Aorta (tissue), 5 donors: ENCODE results near the gene ASCC1. TPM values are rescaled to one million over a fixed set of nuclear protein-coding genes. Genes with fewer than 3 reads are reported as not detected.

Source experiments
- ATAC-seq: fragments of 200-7000 bp; cut with Tn5 transposase; one replicate; pipeline ENCODE4 v1.9.1; 2022; ENCODE audit warnings: moderate library complexity; ENCODE audit not compliant: low FRiP score
- DNase-seq, 2 donors: peaks; one replicate each; pipeline ENCODE4 v3.0.0-alpha.2; 2020
- H3K27ac ChIP-seq, 2 donors: one replicate each; pipeline ENCODE4 v1.5.1; 2013; ENCODE audit warnings: low read length in 2 of 2, mild to moderate bottlenecking in 2 of 2, moderate library complexity in 2 of 2, control low read depth in 1 of 2, inconsistent platforms in 1 of 2, low read depth in 1 of 2
- H3K27me3 ChIP-seq, 2 donors: one replicate each; pipeline ENCODE4 v1.6.1; 2013; ENCODE audit warnings: control low read depth in 1 of 2, low read length in 1 of 2, mild to moderate bottlenecking in 1 of 2, moderate library complexity in 1 of 2; ENCODE audit not compliant: insufficient read depth in 2 of 2, control insufficient read depth in 1 of 2
- H3K36me3 ChIP-seq, 2 donors: one replicate each; pipeline ENCODE4 v1.6.1; 2013; ENCODE audit warnings: control low read depth in 1 of 2, low read length in 1 of 2, mild to moderate bottlenecking in 1 of 2; ENCODE audit not compliant: insufficient read depth in 2 of 2, control insufficient read depth in 1 of 2
- H3K4me1 ChIP-seq, 2 donors: one replicate each; pipeline ENCODE4 v1.6.1; 2013; ENCODE audit warnings: low read length in 2 of 2, control low read depth in 1 of 2, mild to moderate bottlenecking in 1 of 2, moderate library complexity in 1 of 2; ENCODE audit not compliant: insufficient read depth in 2 of 2, control insufficient read depth in 1 of 2
- H3K4me3 ChIP-seq, 2 donors: one replicate each; pipeline ENCODE4 v1.5.1; 2013; ENCODE audit warnings: low read length in 2 of 2, control low read depth in 1 of 2, mild to moderate bottlenecking in 1 of 2
- H3K9me3 ChIP-seq: one replicate; pipeline ENCODE4 v1.6.1; 2013; ENCODE audit warnings: mild to moderate bottlenecking, low read length; ENCODE audit not compliant: control insufficient read depth
- WGBS, 2 donors: extraction: QIAGEN DNeasy Blood & Tissue Kit; methylation state at CpG; one replicate each; pipeline ENCODE4 v1.1.7; 2013; 5-methylcytosine and 5-hydroxymethylcytosine counted together
- intact Hi-C, 2 donors: fragments of 100-400 bp; cut with DNase I; formaldehyde crosslinking; loops; one replicate each; pipeline versions ENCODE4 v1.14.2 to v1.15.0; 2022
- polyA plus RNA-seq, 2 donors: library from polyadenylated mRNA; stranded (reverse); fragments of 200-250 nt; gene quantifications; one replicate each; pipeline ENCODE4 v1.2.3, GENCODE V29; 2013
- total RNA-seq, 2 donors: library from RNA; stranded (reverse); fragmentation: NEBNext Ultra II Directional; extraction: Animal tissue kit (Norgen Biotek cat#: 25700); gene quantifications; one replicate each; pipeline ENCODE4 v1.2.1, GENCODE V29; 2021
- donor health status: healthy with polysubstance abuse.
- donor health status: Bipolar disorder and iron deficiency.
- donor health status: DM: no; HTN: no; CAD: no.
- donor health status: DM: no; HTN: no; CAD: no.
- donor health status: DM: yes; HTN: yes; CAD: no.

The ASCC1 gene
- total and polyA plus RNA-seq, 4 donors, result 19.7 to 32.3 (median 22.8) TPM

DNA sequence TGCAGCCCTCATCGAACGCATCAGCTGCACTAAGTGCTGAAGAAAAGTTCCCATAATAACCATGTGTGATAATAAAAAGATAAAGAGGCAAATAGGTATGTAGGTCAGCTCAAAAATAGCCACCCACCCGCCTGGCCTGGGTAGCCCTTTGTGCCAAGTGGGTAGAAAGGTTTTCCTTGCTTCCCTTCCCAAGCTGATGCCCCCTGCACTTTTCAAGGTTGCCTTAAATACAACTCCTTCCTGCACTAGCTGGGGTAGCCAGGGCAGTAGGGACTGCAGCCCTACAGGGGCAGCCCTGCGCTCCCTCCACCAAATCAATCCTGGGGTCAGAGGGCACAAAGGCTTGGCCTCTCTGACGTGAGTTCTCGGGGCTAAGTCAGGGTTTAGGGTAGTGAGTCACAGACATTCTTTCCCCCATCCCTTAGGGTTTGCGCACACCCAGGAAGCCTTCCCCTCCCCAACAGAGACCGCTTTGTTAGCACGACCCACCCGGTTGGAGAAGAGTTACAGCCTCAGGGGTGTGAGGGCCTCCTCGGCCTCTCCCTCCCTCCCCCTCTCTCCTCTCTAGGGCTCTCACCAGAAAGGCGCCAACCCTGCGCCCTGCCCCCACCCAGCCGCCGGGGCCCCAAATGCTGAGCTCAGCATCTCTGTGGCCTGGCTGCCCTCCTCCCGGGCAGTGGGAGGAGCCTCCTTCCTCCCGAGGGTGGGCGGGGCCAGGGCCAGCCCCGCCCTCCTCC is 44.3 kb upstream of the ASCC1 start:
- H3K4me3 ChIP-seq, result peak overlapping the region; percentile 24 to 42
- H3K27me3 ChIP-seq, result no peaks in the 10 kb centered on the region
- H3K4me1 ChIP-seq, result peaks cover 3 to 4% of the 10 kb centered on the region in 2 donors
- whole genome bisulfite sequencing, 2 donors, result 23% methylated on average over 16 to 19 of the region's 19 CpGs
- intact Hi-C loops, result loop anchor here in 1 of 2 donors (5.0 kb wide), 1 partner anchor 38 kb away; no protein-coding TSS in a partner anchor
- ATAC-seq (peak; percentile 93), DNase-seq (peak; percentile 88 to 91)
- no peaks in the 10 kb centered on the region for H3K9me3 ChIP-seq
- H3K27ac ChIP-seq, result peak overlapping the region in 1 of 2 donors; percentile 86
- H3K36me3 ChIP-seq, result no peaks in the 10 kb centered on the region

GRCh38 chr10:72259491-72260238 is 43.6 kb upstream of the ASCC1 start:
- no peaks in the 10 kb centered on the region for H3K9me3 ChIP-seq
- WGBS, 2 donors, result 33 to 34% methylated on average over 5 of the region's 5 CpGs
- peaks cover 3 to 4% of the 10 kb centered on the region in 2 donors for H3K4me1 ChIP-seq
- no peak overlapping the region for H3K4me3 ChIP-seq
- intact Hi-C loops, result loop anchor here in 1 of 2 donors (5.0 kb wide), 1 partner anchor 37 kb away; no protein-coding TSS in a partner anchor
- ATAC-seq (no peak), DNase-seq (no peak)
- peak overlapping the region in 1 of 2 donors; percentile 86 for H3K27ac ChIP-seq
- H3K36me3 ChIP-seq, result no peaks in the 10 kb centered on the region
- H3K27me3 ChIP-seq, result no peaks in the 10 kb centered on the region

GRCh38 chr10:72258617-72259016 is 42.5 kb upstream of the ASCC1 start:
- no peak overlapping the region for H3K27ac ChIP-seq
- H3K36me3 ChIP-seq, result no peaks in the 10 kb centered on the region
- H3K4me3 ChIP-seq, result no peak overlapping the region
- intact Hi-C loops, result no loop called here
- 98 to 99% methylated on average over 4 of the region's 4 CpGs for WGBS, 2 donors
- ATAC-seq, result no peak
- H3K4me1 ChIP-seq, result peaks cover 3 to 4% of the 10 kb centered on the region in 2 donors
- no peaks in the 10 kb centered on the region for H3K27me3 ChIP-seq
- no peak for DNase-seq
- no peaks in the 10 kb centered on the region for H3K9me3 ChIP-seq

- no peak overlapping the region for H3K27ac ChIP-seq
- intact Hi-C loops, result no loop called here
- H3K4me3 ChIP-seq, result no peak overlapping the region
- H3K9me3 ChIP-seq, result no peaks in the 10 kb centered on the region
- peak in 1 of 2 donors; percentile 67 for DNase-seq
- peaks cover 3 to 6% of the 10 kb centered on the region in 2 donors for H3K4me1 ChIP-seq
- no peaks in the 10 kb centered on the region for H3K36me3 ChIP-seq
- ATAC-seq, result no peak
- WGBS, 2 donors, result 84 to 86% methylated on average over 8 of the region's 8 CpGs
- no peaks in the 10 kb centered on the region for H3K27me3 ChIP-seq
Measured at GRCh38 chr10:72257051-72257892, 41.2 kb upstream of the ASCC1 start.

- no peaks in the 10 kb centered on the region for H3K9me3 ChIP-seq
- H3K4me3 ChIP-seq, result no peak overlapping the region
- no peaks in the 10 kb centered on the region for H3K36me3 ChIP-seq
- intact Hi-C loops, result no loop called here
- 93 to 94% methylated on average over 6 of the region's 6 CpGs for WGBS, 2 donors
- no peaks in the 10 kb centered on the region for H3K27me3 ChIP-seq
- no peak for DNase-seq
- H3K4me1 ChIP-seq, result peaks cover 3 to 6% of the 10 kb centered on the region in 2 donors
- ATAC-seq, result no peak
- H3K27ac ChIP-seq, result no peak overlapping the region
Measured at GRCh38 chr10:72255977-72256729, 40.1 kb upstream of the ASCC1 start.

GRCh38 chr10:72254813-72255568 is 38.9 kb upstream of the ASCC1 start:
- Histone ChIP-seq H3K9me3 (no peaks in the 10 kb centered on the region), H3K4me1 (peaks cover 3 to 6% of the 10 kb centered on the region in 2 donors), H3K36me3 (no peaks in the 10 kb centered on the region), H3K4me3 (no peak overlapping the region), H3K27ac (peak overlapping the region; percentile 49 to 79), H3K27me3 (no peaks in the 10 kb centered on the region)
- DNase-seq (peak; percentile 88 to 94), ATAC-seq (peak; percentile 90)
- WGBS, 2 donors, result 9 to 10% methylated on average over 15 of the region's 15 CpGs
- intact Hi-C loops, result no loop called here

GRCh38 chr10:72253578-72253977 is 37.5 kb upstream of the ASCC1 start:
- H3K4me1 ChIP-seq, result peaks cover 3% of the 10 kb centered on the region in 2 donors
- intact Hi-C loops, result no loop called here
- 94% methylated on average over 7 of the region's 7 CpGs for WGBS, 2 donors
- H3K4me3 ChIP-seq, result no peak overlapping the region
- H3K36me3 ChIP-seq, result no peaks in the 10 kb centered on the region
- H3K27ac ChIP-seq, result no peak overlapping the region
- no peak for DNase-seq
- ATAC-seq, result no peak
- H3K9me3 ChIP-seq, result no peaks in the 10 kb centered on the region
- H3K27me3 ChIP-seq, result no peaks in the 10 kb centered on the region
